AG20443 (cell line): Measurements from ENCODE around the gene GYPA.
"Not testable (repeated sequence)": the region's sequence is repeated elsewhere in the genome, so short reads cannot be mapped to it uniquely, and the experiment has no call there.

Experiments used
- DNase-seq: peaks from one replicate; pipeline ENCODE4 v3.0.0; 2012; ENCODE audit warnings: low spot score, mixed read lengths

The GYPA gene

GRCh38 chr4:144140594-144141295, at the start of gene GYPA:
TSS of gene GYPA (minus strand) at chr4:144140718. CDS start at chr4:144140635, 83 bp downstream.
- DNase-seq = not testable (repeated sequence)

GRCh38 chr4:144190009-144190408, 49.5 kb upstream of the GYPA start:
- DNase-seq = no peak

GRCh38 chr4:144189121-144189520, 48.6 kb upstream of the GYPA start:
- no peak for DNase-seq

- no peak for DNase-seq
Observed at GRCh38 chr4:144185086-144185485, 44.6 kb upstream of the GYPA start.

- DNase-seq = no peak
Observed at GRCh38 chr4:144183165-144183564, 42.6 kb upstream of the GYPA start.

- DNase-seq = no peak
Observed at GRCh38 chr4:144181391-144181790, 40.9 kb upstream of the GYPA start.

GRCh38 chr4:144179152-144179739, 38.7 kb upstream of the GYPA start:
- DNase-seq = no peak

GRCh38 chr4:144178414-144178813, 37.9 kb upstream of the GYPA start:
- no peak for DNase-seq

GRCh38 chr4:144176476-144176875, 36.0 kb upstream of the GYPA start:
- DNase-seq = no peak

- DNase-seq = peak; percentile 60
Observed at GRCh38 chr4:144174401-144175067, 34.0 kb upstream of the GYPA start.

GRCh38 chr4:144171697-144172096, 31.2 kb upstream of the GYPA start:
- DNase-seq = no peak

- no peak for DNase-seq
Observed at GRCh38 chr4:144169211-144169610, 28.7 kb upstream of the GYPA start.

GRCh38 chr4:144154044-144154443, 13.5 kb upstream of the GYPA start:
- no peak for DNase-seq

GRCh38 chr4:144142690-144143326, 2.3 kb upstream of the GYPA start:
- DNase-seq = not testable (repeated sequence)

GRCh38 chr4:144141493-144141892, 975 bp upstream of the GYPA start:
- DNase-seq = no peak

- DNase-seq = not testable (repeated sequence)
Observed at GRCh38 chr4:144139991-144140390, 527 bp downstream of the GYPA start.

GRCh38 chr4:144139547-144139946, 971 bp downstream of the GYPA start:
- not testable (repeated sequence) for DNase-seq

- not testable (repeated sequence) for DNase-seq
Observed at GRCh38 chr4:144138239-144138638, 2.3 kb downstream of the GYPA start.

GRCh38 chr4:144137137-144137931, 3.2 kb downstream of the GYPA start:
- DNase-seq = not testable (repeated sequence)

GRCh38 chr4:144136189-144136588, 4.3 kb downstream of the GYPA start:
- not testable (repeated sequence) for DNase-seq

- not testable (repeated sequence) for DNase-seq
Observed at GRCh38 chr4:144130167-144130566, 10.4 kb downstream of the GYPA start.
